SJCRH30 (cell line): Measurements from ENCODE around the gene SART1. TPM values are rescaled to one million over a fixed set of nuclear protein-coding genes. Genes with fewer than 3 reads are reported as not detected.
"Not testable (repeated sequence)": the region's sequence is repeated elsewhere in the genome, so short reads cannot be mapped to it uniquely, and the experiment has no call there.

Source experiments
- DNase-seq, 2 experiments: peaks; one replicate each; pipeline ENCODE4 v3.0.0-alpha.2; 2015 to 2020
- H3K27ac ChIP-seq: fragments of 250-450 bp; sonication (Bioruptor Pico); 2 replicates; pipeline ENCODE4 v1.5.1; 2020; ENCODE audit warnings: mild to moderate bottlenecking, moderate library complexity
- H3K27me3 ChIP-seq: fragments of 250-450 bp; sonication (Bioruptor Pico); 2 replicates; pipeline ENCODE4 v1.5.1; 2020; ENCODE audit warnings: mild to moderate bottlenecking, moderate library complexity
- H3K36me3 ChIP-seq: fragments of 250-450 bp; sonication (Bioruptor Pico); 2 replicates; pipeline ENCODE4 v1.5.1; 2020; ENCODE audit warnings: mild to moderate bottlenecking, moderate library complexity
- H3K4me1 ChIP-seq: fragments of 250-450 bp; sonication (Bioruptor Pico); 2 replicates; pipeline ENCODE4 v1.5.1; 2020; ENCODE audit warnings: mild to moderate bottlenecking, moderate library complexity
- H3K4me3 ChIP-seq: fragments of 250-450 bp; sonication (Bioruptor Pico); 2 replicates; pipeline ENCODE4 v1.5.1; 2020; ENCODE audit warnings: mild to moderate bottlenecking, moderate library complexity
- H3K9me3 ChIP-seq: fragments of 250-450 bp; sonication (Bioruptor Pico); replicated peaks from 2 replicates; pipeline ENCODE4 v1.5.1; 2020; ENCODE audit warnings: mild to moderate bottlenecking, moderate library complexity
- total RNA-seq: library from RNA; depleted of rRNA; stranded (reverse); fragments of >200 nt; shearing (Covaris generic); gene quantifications from 2 replicates; pipeline ENCODE4 v1.2.3, GENCODE V29; 2014

SART1 gene
- total RNA-seq, 1 experiment from 2014 or later, result 63.5 TPM

- H3K4me1 ChIP-seq, result no peaks in the 10 kb centered on the region
- H3K9me3 ChIP-seq, result no peaks in the 10 kb centered on the region
- no peaks in the 10 kb centered on the region for H3K36me3 ChIP-seq
- H3K27ac ChIP-seq, result no peak overlapping the region
- no peak for DNase-seq
- H3K4me3 ChIP-seq, result no peak overlapping the region
- no peaks in the 10 kb centered on the region for H3K27me3 ChIP-seq
Observed at GRCh38 chr11:65987336-65987735, 25.8 kb downstream of the SART1 start.

GRCh38 chr11:65988791-65989592 is 27.5 kb downstream of the SART1 start:
- Histone ChIP-seq H3K27me3 (no peaks in the 10 kb centered on the region), H3K4me1 (no peaks in the 10 kb centered on the region), H3K9me3 (no peaks in the 10 kb centered on the region), H3K36me3 (no peaks in the 10 kb centered on the region), H3K4me3 (no peak overlapping the region), H3K27ac (no peak overlapping the region)
- peak; percentile 87 to 96 for DNase-seq

- Histone ChIP-seq H3K4me1 (no peaks in the 10 kb centered on the region), H3K4me3 (no peak overlapping the region), H3K27me3 (no peaks in the 10 kb centered on the region), H3K36me3 (peaks cover 4% of the 10 kb centered on the region; the same call in 1 of the 2 replicates), H3K9me3 (no peaks in the 10 kb centered on the region), H3K27ac (no peak overlapping the region)
- DNase-seq, result no peak
Observed at GRCh38 chr11:65992056-65992455, 30.5 kb downstream of the SART1 start.

- Histone ChIP-seq H3K27me3 (no peaks in the 10 kb centered on the region), H3K9me3 (no peaks in the 10 kb centered on the region), H3K4me3 (no peak overlapping the region), H3K4me1 (no peaks in the 10 kb centered on the region), H3K27ac (no peak overlapping the region), H3K36me3 (peaks cover 27% of the 10 kb centered on the region)
- DNase-seq, result no peak
Observed at GRCh38 chr11:65997286-65997685, 35.8 kb downstream of the SART1 start.

GRCh38 chr11:66001942-66002647 is 40.6 kb downstream of the SART1 start, which contains the start of the genes BANF1 and EIF1AD:
Gene BANF1 (plus strand): TSS chr11:66002503. CDS start chr11:66003251, 748 bp downstream.
Gene EIF1AD (minus strand): TSS chr11:66002157. CDS start chr11:66000389, 1,768 bp downstream.
- no peaks in the 10 kb centered on the region for H3K27me3 ChIP-seq
- peaks cover 36% of the 10 kb centered on the region for H3K36me3 ChIP-seq
- H3K9me3 ChIP-seq, result no peaks in the 10 kb centered on the region
- peak within 1 kb of the TSS; percentile 81 for H3K27ac ChIP-seq
- peaks cover 4% of the 10 kb centered on the region for H3K4me1 ChIP-seq
- H3K4me3 ChIP-seq, result peak within 1 kb of the TSS; percentile 80
- peak; percentile 95 to 99 for DNase-seq

- peak; percentile 39 to 59 for DNase-seq
- H3K36me3 ChIP-seq, result peaks cover 31% of the 10 kb centered on the region
Observed at GRCh38 chr11:66002648-66003225, 41.2 kb downstream of the SART1 start.

GRCh38 chr11:66003291-66003690 is 41.8 kb downstream of the SART1 start:
- no peaks in the 10 kb centered on the region for H3K27me3 ChIP-seq
- no peak for DNase-seq
- H3K36me3 ChIP-seq, result peaks cover 30% of the 10 kb centered on the region
- peak overlapping the region; percentile 81; the same call in 1 of the 2 replicates for H3K27ac ChIP-seq
- H3K4me3 ChIP-seq, result peak overlapping the region; percentile 80
- H3K4me1 ChIP-seq, result peaks cover 16% of the 10 kb centered on the region
- H3K9me3 ChIP-seq, result no peaks in the 10 kb centered on the region

More at GRCh38 chr11:66002648-66003225, 41.2 kb downstream of the SART1 start:
- peak overlapping the region; percentile 81 for H3K27ac ChIP-seq
- H3K9me3 ChIP-seq, result no peaks in the 10 kb centered on the region
- H3K4me3 ChIP-seq, result peak overlapping the region; percentile 80
- peaks cover 10% of the 10 kb centered on the region for H3K4me1 ChIP-seq
- H3K27me3 ChIP-seq, result no peaks in the 10 kb centered on the region

- DNase-seq, result no peak
- no peak overlapping the region for H3K4me3 ChIP-seq
- H3K36me3 ChIP-seq, result peaks cover 22% of the 10 kb centered on the region
- H3K9me3 ChIP-seq, result no peaks in the 10 kb centered on the region
- H3K27ac ChIP-seq, result no peak overlapping the region
- peaks cover 25% of the 10 kb centered on the region for H3K4me1 ChIP-seq
- no peaks in the 10 kb centered on the region for H3K27me3 ChIP-seq
Observed at GRCh38 chr11:66004186-66004585, 42.7 kb downstream of the SART1 start.

- Histone ChIP-seq H3K36me3 (peaks cover 13% of the 10 kb centered on the region), H3K27me3 (no peaks in the 10 kb centered on the region), H3K4me1 (peaks cover 25% of the 10 kb centered on the region), H3K27ac (no peak overlapping the region), H3K4me3 (no peak overlapping the region), H3K9me3 (no peaks in the 10 kb centered on the region)
- no peak for DNase-seq
Observed at GRCh38 chr11:66006134-66006890, 44.8 kb downstream of the SART1 start.

GRCh38 chr11:66006891-66007176 is 45.3 kb downstream of the SART1 start:
- Histone ChIP-seq H3K27ac (no peak overlapping the region), H3K27me3 (no peaks in the 10 kb centered on the region), H3K9me3 (no peaks in the 10 kb centered on the region), H3K4me3 (no peak overlapping the region), H3K36me3 (peaks cover 13% of the 10 kb centered on the region), H3K4me1 (peaks cover 25% of the 10 kb centered on the region)
- no peak for DNase-seq

- Histone ChIP-seq H3K27ac (no peak overlapping the region), H3K4me1 (peaks cover 25% of the 10 kb centered on the region), H3K9me3 (no peaks in the 10 kb centered on the region), H3K36me3 (peaks cover 13% of the 10 kb centered on the region), H3K27me3 (no peaks in the 10 kb centered on the region), H3K4me3 (no peak overlapping the region)
- DNase-seq, result peak; percentile 29 to 40
Observed at GRCh38 chr11:66007201-66007634, 45.7 kb downstream of the SART1 start.

GRCh38 chr11:66008095-66008467 is 46.5 kb downstream of the SART1 start:
- Histone ChIP-seq H3K4me1 (peaks cover 30% of the 10 kb centered on the region), H3K27ac (no peak overlapping the region), H3K36me3 (peaks cover 13% of the 10 kb centered on the region), H3K27me3 (no peaks in the 10 kb centered on the region), H3K4me3 (no peak overlapping the region), H3K9me3 (no peaks in the 10 kb centered on the region)
- no peak for DNase-seq

- peak; percentile 78 to 80 for DNase-seq
- peaks cover 31% of the 10 kb centered on the region for H3K4me1 ChIP-seq
- no peaks in the 10 kb centered on the region for H3K27me3 ChIP-seq
- peaks cover 13% of the 10 kb centered on the region for H3K36me3 ChIP-seq
- no peaks in the 10 kb centered on the region for H3K9me3 ChIP-seq
- H3K27ac ChIP-seq, result no peak overlapping the region
- no peak overlapping the region for H3K4me3 ChIP-seq
Observed at GRCh38 chr11:66008468-66009101, 47.1 kb downstream of the SART1 start.

GRCh38 chr11:66010036-66010435 is 48.5 kb downstream of the SART1 start:
- H3K36me3 ChIP-seq, H3K9me3 ChIP-seq, H3K27ac ChIP-seq, H3K4me3 ChIP-seq, DNase-seq, H3K27me3 ChIP-seq: not testable (repeated sequence)
- peaks cover 34% of the 10 kb centered on the region for H3K4me1 ChIP-seq
